Adipocyte (in vitro differentiated cells): Measurements from ENCODE around the gene CARD19.

Source experiments
- DNase-seq: peaks from one replicate; pipeline ENCODE4 v3.0.0-alpha.2; 2015; ENCODE audit warnings: low read depth
- H3K27me3 ChIP-seq: replicated peaks from 2 replicates; pipeline ENCODE4 v1.7.0; 2013; ENCODE audit warnings: mild to moderate bottlenecking, low read length, moderate library complexity; ENCODE audit not compliant: control insufficient read depth, insufficient read depth
- H3K36me3 ChIP-seq: 2 replicates; pipeline ENCODE4 v1.7.0; 2013; ENCODE audit warnings: low read length, mild to moderate bottlenecking, moderate library complexity; ENCODE audit not compliant: control insufficient read depth, insufficient read depth, severe bottlenecking
- H3K4me1 ChIP-seq: 2 replicates; pipeline ENCODE4 v1.7.0; 2013; ENCODE audit warnings: mild to moderate bottlenecking, low read length, moderate library complexity; ENCODE audit not compliant: control insufficient read depth, insufficient read depth
- H3K4me3 ChIP-seq: 2 replicates; pipeline ENCODE4 v1.7.0; 2013; ENCODE audit warnings: mild to moderate bottlenecking, low read length, moderate library complexity
- H3K9ac ChIP-seq: 2 replicates; pipeline ENCODE4 v1.7.0; 2013; ENCODE audit warnings: mild to moderate bottlenecking, low read length, moderate library complexity
- H3K9me3 ChIP-seq: 2 replicates; pipeline ENCODE4 v1.7.0; 2013; ENCODE audit warnings: mild to moderate bottlenecking, low read length, moderate library complexity; ENCODE audit not compliant: control insufficient read depth

CARD19 gene

GRCh38 chr9:93096131-93096802, at the start of gene CARD19:
Gene CARD19 (plus strand): TSS chr9:93096217. CDS start chr9:93096346, 129 bp downstream.
- peaks cover 29% of the 10 kb centered on the region for H3K4me1 ChIP-seq
- H3K9ac ChIP-seq = peak within 1 kb of the TSS; percentile 77
- peaks cover 6% of the 10 kb centered on the region for H3K9me3 ChIP-seq
- H3K36me3 ChIP-seq = no peaks in the 10 kb centered on the region
- H3K27me3 ChIP-seq = no peaks in the 10 kb centered on the region
- peak within 1 kb of the TSS; percentile 92 for H3K4me3 ChIP-seq
- peak; percentile 70 for DNase-seq

GRCh38 chr9:93048566-93049448, 47.2 kb upstream of the CARD19 start:
- no peak overlapping the region for H3K9ac ChIP-seq
- no peaks in the 10 kb centered on the region for H3K36me3 ChIP-seq
- no peak for DNase-seq
- H3K27me3 ChIP-seq = peaks cover 7% of the 10 kb centered on the region
- H3K4me3 ChIP-seq = no peak overlapping the region
- H3K9me3 ChIP-seq = peaks cover 8% of the 10 kb centered on the region
- peaks cover 2% of the 10 kb centered on the region for H3K4me1 ChIP-seq

GRCh38 chr9:93049491-93049890, 46.5 kb upstream of the CARD19 start:
- DNase-seq = no peak
- Histone ChIP-seq H3K4me3 (no peak overlapping the region), H3K27me3 (peaks cover 7% of the 10 kb centered on the region), H3K9me3 (peaks cover 8% of the 10 kb centered on the region), H3K9ac (no peak overlapping the region), H3K4me1 (peaks cover 2% of the 10 kb centered on the region), H3K36me3 (no peaks in the 10 kb centered on the region)

GRCh38 chr9:93050231-93050630, 45.8 kb upstream of the CARD19 start:
- Histone ChIP-seq H3K36me3 (no peaks in the 10 kb centered on the region), H3K9ac (no peak overlapping the region), H3K4me1 (peaks cover 5% of the 10 kb centered on the region), H3K9me3 (peaks cover 8% of the 10 kb centered on the region), H3K4me3 (no peak overlapping the region), H3K27me3 (peaks cover 7% of the 10 kb centered on the region)
- no peak for DNase-seq

GRCh38 chr9:93051680-93052089, 44.3 kb upstream of the CARD19 start:
- DNase-seq = peak; percentile 22
- Histone ChIP-seq H3K4me1 (peaks cover 5% of the 10 kb centered on the region), H3K27me3 (peaks cover 7% of the 10 kb centered on the region), H3K4me3 (no peak overlapping the region), H3K36me3 (no peaks in the 10 kb centered on the region), H3K9ac (no peak overlapping the region), H3K9me3 (peaks cover 3% of the 10 kb centered on the region)

GRCh38 chr9:93052791-93053540, 43.1 kb upstream of the CARD19 start:
- no peak for DNase-seq
- Histone ChIP-seq H3K36me3 (no peaks in the 10 kb centered on the region), H3K4me3 (no peak overlapping the region), H3K9ac (no peak overlapping the region), H3K4me1 (peaks cover 5% of the 10 kb centered on the region), H3K27me3 (no peaks in the 10 kb centered on the region), H3K9me3 (no peaks in the 10 kb centered on the region)

- Histone ChIP-seq H3K36me3 (no peaks in the 10 kb centered on the region), H3K27me3 (no peaks in the 10 kb centered on the region), H3K4me1 (peaks cover 5% of the 10 kb centered on the region), H3K4me3 (no peak overlapping the region), H3K9me3 (no peaks in the 10 kb centered on the region), H3K9ac (no peak overlapping the region)
- DNase-seq = no peak
These were observed 42.2 kb upstream of the CARD19 start for GRCh38 chr9:93053781-93054331.

- H3K27me3 ChIP-seq = peaks cover 1% of the 10 kb centered on the region
- DNase-seq = no peak
These were observed 41.0 kb upstream of the CARD19 start for GRCh38 chr9:93054758-93055704.

GRCh38 chr9:93057042-93057702, 38.8 kb upstream of the CARD19 start:
- no peak overlapping the region for H3K4me3 ChIP-seq
- no peak for DNase-seq
- H3K9me3 ChIP-seq = no peaks in the 10 kb centered on the region
- H3K9ac ChIP-seq = no peak overlapping the region
- peaks cover 4% of the 10 kb centered on the region for H3K27me3 ChIP-seq
- peaks cover 14% of the 10 kb centered on the region for H3K4me1 ChIP-seq
- H3K36me3 ChIP-seq = no peaks in the 10 kb centered on the region

More at GRCh38 chr9:93054758-93055704, 41.0 kb upstream of the CARD19 start:
- H3K9ac ChIP-seq = no peak overlapping the region
- no peaks in the 10 kb centered on the region for H3K36me3 ChIP-seq
- H3K9me3 ChIP-seq = no peaks in the 10 kb centered on the region
- H3K4me3 ChIP-seq = no peak overlapping the region
- H3K4me1 ChIP-seq = peaks cover 5% of the 10 kb centered on the region
